ENCODE measurements around the gene COL6A1.

COL6A1 gene

GRCh38 chr21:46006547-46007491 lies 25.2 kb downstream of the COL6A1 start:
- no peak for DNase-seq

GRCh38 chr21:46007492-46007868 lies 25.9 kb downstream of the COL6A1 start:
- DNase-seq, result no peak

GRCh38 chr21:46008893-46009621 lies 27.5 kb downstream of the COL6A1 start:
- no peak for DNase-seq

GRCh38 chr21:46009951-46010705 lies 28.6 kb downstream of the COL6A1 start:
- DNase-seq, result no peak

- DNase-seq, result no peak
Measured at GRCh38 chr21:46011267-46011967, 29.8 kb downstream of the COL6A1 start.

- DNase-seq, result no peak
Measured at GRCh38 chr21:46012154-46012553, 30.6 kb downstream of the COL6A1 start.

- no peak for DNase-seq
Measured at GRCh38 chr21:46014828-46015227, 33.3 kb downstream of the COL6A1 start.

- DNase-seq, result no peak
Measured at GRCh38 chr21:46017148-46017547, 35.6 kb downstream of the COL6A1 start.

GRCh38 chr21:46017695-46018094 lies 36.1 kb downstream of the COL6A1 start:
- no peak for DNase-seq

- DNase-seq, result no peak
Measured at GRCh38 chr21:46018615-46019014, 37.0 kb downstream of the COL6A1 start.

GRCh38 chr21:46020581-46020980 lies 39.0 kb downstream of the COL6A1 start:
- DNase-seq, result no peak

- no peak for DNase-seq
Measured at GRCh38 chr21:46021398-46021797, 39.8 kb downstream of the COL6A1 start.

GRCh38 chr21:46021978-46022544 lies 40.5 kb downstream of the COL6A1 start:
- no peak for DNase-seq

GRCh38 chr21:46022551-46023525 lies 41.3 kb downstream of the COL6A1 start:
- peak; percentile 43 to 76 for DNase-seq

GRCh38 chr21:46023555-46023954 lies 42.0 kb downstream of the COL6A1 start:
- DNase-seq, result no peak

GRCh38 chr21:46024141-46024540 lies 42.6 kb downstream of the COL6A1 start:
- no peak for DNase-seq

- no peak for DNase-seq
Measured at GRCh38 chr21:46025113-46025770, 43.7 kb downstream of the COL6A1 start.

- no peak for DNase-seq
Measured at GRCh38 chr21:46027851-46028493, 46.4 kb downstream of the COL6A1 start.

GRCh38 chr21:46028573-46029091 lies 47.1 kb downstream of the COL6A1 start:
- DNase-seq, result no peak
